ENCODE data around the gene DNAJA3. TPM values are rescaled to one million over a fixed set of nuclear protein-coding genes. Genes with fewer than 3 reads are reported as not detected.

Gene DNAJA3
- total and polyA plus RNA-seq, 10 of the 15 experiments (the other 5 are each of a cell fraction or from before 2014, with no cell fraction given) = 8.4 to 141 (median 60.8) TPM

DNA sequence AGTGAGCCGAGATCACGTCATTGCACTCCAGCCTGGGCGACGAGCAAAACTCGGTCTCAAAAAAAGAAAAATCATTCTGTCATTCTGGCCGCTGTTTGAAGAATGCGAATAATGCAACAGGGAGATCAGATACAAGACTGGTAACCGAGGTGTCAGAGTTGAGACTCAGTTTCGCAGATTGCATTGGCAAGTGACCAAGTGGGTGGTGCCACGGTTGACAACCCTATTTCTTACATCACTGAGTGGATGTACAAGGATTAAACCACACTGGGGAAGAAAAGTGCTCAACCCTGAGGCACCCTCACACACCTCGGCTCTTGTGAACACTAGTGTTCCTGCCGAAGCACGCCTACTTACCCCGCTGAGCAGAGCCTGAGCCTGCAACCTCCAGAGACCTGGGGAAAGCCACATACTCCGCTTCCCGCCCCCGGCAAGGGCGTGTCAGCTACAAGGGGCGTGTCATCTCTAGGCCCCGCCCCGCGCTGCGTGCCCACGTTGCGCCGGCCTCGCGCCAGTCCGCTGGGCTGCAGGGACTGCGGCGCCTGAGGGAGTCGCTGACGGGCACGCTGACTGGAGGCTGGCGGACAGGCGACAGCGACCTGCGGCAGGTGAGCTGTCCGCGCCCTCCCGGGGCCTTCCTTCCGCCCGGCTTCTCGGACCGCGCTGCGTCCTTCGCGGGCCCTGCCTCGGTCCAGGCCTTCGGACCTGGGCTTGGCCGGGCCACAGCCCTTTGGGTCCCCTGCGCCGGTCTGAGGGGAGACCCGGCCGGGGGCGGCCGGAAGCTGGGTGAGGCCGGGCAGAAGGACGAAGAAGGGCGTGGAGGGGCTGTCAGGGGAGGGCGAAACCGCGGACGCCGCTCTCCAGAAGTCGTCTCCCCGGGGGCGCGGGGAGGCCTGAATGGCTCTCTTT, 50.5 kb downstream of the DNAJA3 start, which contains the start of gene HMOX2 (continued):
- no peak for TF ChIP-seq EZH2 (IDR thresholded peaks at IDR 0.05; ENCODE audit: borderline replicate concordance, control insufficient read depth, low read depth, low read length)
- TF ChIP-seq CREM (IDR thresholded peaks at IDR 0.05; ENCODE audit: low read depth) = peak; percentile 22; the same call in 1 of the 2 replicates
- peak; percentile 77; the same call in 1 of the 2 replicates for TF ChIP-seq DPF2 (IDR thresholded peaks at IDR 0.05)
- no peak for TF ChIP-seq STAT1 (conservative IDR thresholded peaks at IDR 0.05)
- TF ChIP-seq, protein P1, sequence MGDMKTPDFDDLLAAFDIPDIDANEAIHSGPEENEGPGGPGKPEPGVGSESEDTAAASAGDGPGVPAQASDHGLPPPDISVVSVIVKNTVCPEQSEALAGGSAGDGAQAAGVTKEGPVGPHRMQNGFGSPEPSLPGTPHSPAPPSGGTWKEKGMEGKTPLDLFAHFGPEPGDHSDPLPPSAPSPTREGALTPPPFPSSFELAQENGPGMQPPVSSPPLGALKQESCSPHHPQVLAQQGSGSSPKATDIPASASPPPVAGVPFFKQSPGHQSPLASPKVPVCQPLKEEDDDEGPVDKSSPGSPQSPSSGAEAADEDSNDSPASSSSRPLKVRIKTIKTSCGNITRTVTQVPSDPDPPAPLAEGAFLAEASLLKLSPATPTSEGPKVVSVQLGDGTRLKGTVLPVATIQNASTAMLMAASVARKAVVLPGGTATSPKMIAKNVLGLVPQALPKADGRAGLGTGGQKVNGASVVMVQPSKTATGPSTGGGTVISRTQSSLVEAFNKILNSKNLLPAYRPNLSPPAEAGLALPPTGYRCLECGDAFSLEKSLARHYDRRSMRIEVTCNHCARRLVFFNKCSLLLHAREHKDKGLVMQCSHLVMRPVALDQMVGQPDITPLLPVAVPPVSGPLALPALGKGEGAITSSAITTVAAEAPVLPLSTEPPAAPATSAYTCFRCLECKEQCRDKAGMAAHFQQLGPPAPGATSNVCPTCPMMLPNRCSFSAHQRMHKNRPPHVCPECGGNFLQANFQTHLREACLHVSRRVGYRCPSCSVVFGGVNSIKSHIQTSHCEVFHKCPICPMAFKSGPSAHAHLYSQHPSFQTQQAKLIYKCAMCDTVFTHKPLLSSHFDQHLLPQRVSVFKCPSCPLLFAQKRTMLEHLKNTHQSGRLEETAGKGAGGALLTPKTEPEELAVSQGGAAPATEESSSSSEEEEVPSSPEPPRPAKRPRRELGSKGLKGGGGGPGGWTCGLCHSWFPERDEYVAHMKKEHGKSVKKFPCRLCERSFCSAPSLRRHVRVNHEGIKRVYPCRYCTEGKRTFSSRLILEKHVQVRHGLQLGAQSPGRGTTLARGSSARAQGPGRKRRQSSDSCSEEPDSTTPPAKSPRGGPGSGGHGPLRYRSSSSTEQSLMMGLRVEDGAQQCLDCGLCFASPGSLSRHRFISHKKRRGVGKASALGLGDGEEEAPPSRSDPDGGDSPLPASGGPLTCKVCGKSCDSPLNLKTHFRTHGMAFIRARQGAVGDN (IDR thresholded peaks at IDR 0.05) = peak; percentile 33; the same call in 1 of the 2 replicates
- TF ChIP-seq CEBPB (IDR thresholded peaks at IDR 0.05; ENCODE audit: borderline replicate concordance in 1 of 2, low read depth in 2 of 2, low read length in 2 of 2) = no peak
- TF ChIP-seq SP1 (IDR thresholded peaks at IDR 0.05; ENCODE audit: low read depth, low read length) = peak; percentile 85
- 0 out of 4 replicates have a peak, but pooled peaks of 1 of the 2 experiments have one; percentile 9 for TF ChIP-seq ETV6 (conservative IDR thresholded peaks at IDR 0.05 in 1 of 2, IDR thresholded peaks at IDR 0.05 in 1 of 2; ENCODE audit: borderline replicate concordance in 1 of 2, low read depth in 1 of 2)
- peak; percentile 47 for TF ChIP-seq MEF2B (IDR thresholded peaks at IDR 0.05; ENCODE audit: partially characterized antibody, poor library complexity, severe bottlenecking)
- TF ChIP-seq MTA2 (IDR thresholded peaks at IDR 0.05; ENCODE audit: low read depth) = 0 out of 2 replicates have a peak, but pooled peaks have one; percentile 10
- no peak for TF ChIP-seq ASH2L (IDR thresholded peaks at IDR 0.05; ENCODE audit: borderline replicate concordance, low read depth)
- 0 out of 4 replicates have a peak, but pooled peaks of 1 of the 2 experiments have one; percentile 50 for TF ChIP-seq SRF (IDR thresholded peaks at IDR 0.05; ENCODE audit: low read depth in 2 of 2, low read length in 2 of 2)
- TF ChIP-seq TARDBP (IDR thresholded peaks at IDR 0.05; ENCODE audit: borderline replicate concordance) = no peak
- no peak for TF ChIP-seq NFXL1 (IDR thresholded peaks at IDR 0.05; ENCODE audit: borderline replicate concordance)
- no peak for TF ChIP-seq NR2C1 (IDR thresholded peaks at IDR 0.05)
- no peak for TF ChIP-seq ZNF217 (IDR thresholded peaks at IDR 0.05)
- no peak for TF ChIP-seq CHD4 (IDR thresholded peaks at IDR 0.05)
- TF ChIP-seq SPI1 (IDR thresholded peaks at IDR 0.05; ENCODE audit: borderline replicate concordance, insufficient read depth, low read depth, low read length) = no peak
- TF ChIP-seq BACH1 (IDR thresholded peaks at IDR 0.05; ENCODE audit: borderline replicate concordance) = no peak; the same call in 1 of the 2 replicates
- peak; percentile 55; the same call in 1 of the 2 replicates for TF ChIP-seq SIN3A (IDR thresholded peaks at IDR 0.05; ENCODE audit: low read depth, low read length)
- TF ChIP-seq, protein P2, sequence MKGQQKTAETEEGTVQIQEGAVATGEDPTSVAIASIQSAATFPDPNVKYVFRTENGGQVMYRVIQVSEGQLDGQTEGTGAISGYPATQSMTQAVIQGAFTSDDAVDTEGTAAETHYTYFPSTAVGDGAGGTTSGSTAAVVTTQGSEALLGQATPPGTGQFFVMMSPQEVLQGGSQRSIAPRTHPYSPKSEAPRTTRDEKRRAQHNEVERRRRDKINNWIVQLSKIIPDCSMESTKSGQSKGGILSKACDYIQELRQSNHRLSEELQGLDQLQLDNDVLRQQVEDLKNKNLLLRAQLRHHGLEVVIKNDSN (IDR thresholded peaks at IDR 0.05; ENCODE audit: borderline replicate concordance, extremely low read length, insufficient read depth, low read depth, low read length) = no peak
- TF ChIP-seq NR2F1 (conservative IDR thresholded peaks at IDR 0.05) = peak; percentile 71; the same call in 1 of the 2 replicates
- TF ChIP-seq FOXM1 (IDR thresholded peaks at IDR 0.05; ENCODE audit: low read depth, low read length) = no peak

Measured in GM12878 (cell line).